SK-N-SH (cell line): Measurements from ENCODE around the gene MYH15. TPM values are rescaled to one million over a fixed set of nuclear protein-coding genes. Genes with fewer than 3 reads are reported as not detected.

Source experiments
- CTCF ChIA-PET: fragments of 300-600, 350-600 bp; formaldehyde crosslinking; extraction: SDS; loops from one replicate; lab custom pipeline; 2021; lab: Yijun Ruan, JAX
- POLR2A ChIA-PET: fragments of 350-600 bp; sonication (Branson Sonifier 250); formaldehyde crosslinking; extraction: SDS; loops from one replicate; lab custom pipeline; 2020; ENCODE audit warnings: antibody characterized with exemption, inconsistent platforms; lab: Yijun Ruan, JAX
- DNase-seq: peaks from one replicate; pipeline ENCODE4 v3.0.0; 2012
- H2AFZ ChIP-seq: fragments of 200-600 bp; sonication (generic); 2 replicates; pipeline ENCODE4 v1.8.1; 2016; ENCODE audit warnings: antibody characterized with exemption, mild to moderate bottlenecking, low read depth
- H3F3A ChIP-seq: fragments of 200-600 bp; sonication (generic); replicated peaks from 2 replicates; pipeline ENCODE3; 2016; ENCODE audit warnings: antibody characterized with exemption, mild to moderate bottlenecking; ENCODE audit not compliant: insufficient read depth
- H3K27ac ChIP-seq, 2 experiments: fragments of 200-500 bp in 1 of 2; fragments of 200-600 bp in 1 of 2; sonication (Bioruptor generic) in 1 of 2; sonication (generic), shearing (Covaris generic) in 1 of 2; 2 replicates each; pipeline versions ENCODE4 v1.5.1 to v1.6.1; 2014 to 2016; ENCODE audit warnings: low read depth in 2 of 2, inconsistent platforms in 1 of 2, low read length in 1 of 2, mild to moderate bottlenecking in 1 of 2, mixed read lengths in 1 of 2
- H3K27me3 ChIP-seq: fragments of 200-600 bp; sonication (generic), shearing (Covaris generic); 2 replicates; pipeline ENCODE4 v1.6.1; 2016; ENCODE audit warnings: mixed run types; ENCODE audit not compliant: insufficient read depth
- H3K36me3 ChIP-seq, 2 experiments: fragments of 200-500 bp in 1 of 2; fragments of 200-600 bp in 1 of 2; sonication (Bioruptor generic) in 1 of 2; sonication (generic) in 1 of 2; replicated peaks in 1 of 2; 2 replicates each; pipeline versions ENCODE3 to v1.5.1; 2014 to 2016; ENCODE audit warnings: low read length in 1 of 2, mild to moderate bottlenecking in 1 of 2; ENCODE audit not compliant: insufficient read depth in 2 of 2, control insufficient read depth in 1 of 2
- H3K4me1 ChIP-seq, 2 experiments: fragments of 200-500 bp in 1 of 2; fragments of 200-600 bp in 1 of 2; sonication (Bioruptor generic) in 1 of 2; sonication (generic), shearing (Covaris generic) in 1 of 2; 2 replicates each; pipeline versions ENCODE4 v1.5.1 to v1.6.1; 2014 to 2016; ENCODE audit warnings: low read depth in 1 of 2, low read length in 1 of 2, mixed run types in 1 of 2; ENCODE audit not compliant: insufficient read depth in 2 of 2, control insufficient read depth in 1 of 2
- H3K4me2 ChIP-seq: fragments of 200-600 bp; sonication (generic), shearing (Covaris generic); 2 replicates; pipeline ENCODE4 v1.6.1; 2017; ENCODE audit warnings: mixed run types
- H3K4me3 ChIP-seq, 2 experiments: fragments of 200-500 bp in 1 of 2; fragments of 200-600 bp in 1 of 2; sonication (Bioruptor generic) in 1 of 2; sonication (generic), shearing (Covaris generic) in 1 of 2; 2 replicates each; pipeline versions ENCODE4 v1.5.1 to v1.8.1; 2014 to 2016; ENCODE audit warnings: low read depth in 2 of 2, inconsistent platforms in 1 of 2, low read length in 1 of 2, mild to moderate bottlenecking in 1 of 2, mixed read lengths in 1 of 2, moderate library complexity in 1 of 2
- H3K79me2 ChIP-seq: fragments of 200-600 bp; sonication (generic); 2 replicates; pipeline ENCODE4 v1.8.1; 2017; ENCODE audit warnings: mild to moderate bottlenecking; ENCODE audit not compliant: insufficient read depth
- H3K9ac ChIP-seq: fragments of 200-600 bp; sonication (generic); 2 replicates; pipeline ENCODE4 v1.6.1; 2017; ENCODE audit warnings: mixed run types
- H3K9me2 ChIP-seq: fragments of 200-600 bp; sonication (generic); 2 replicates; pipeline ENCODE4 v1.6.1; 2017; ENCODE audit warnings: mixed run types
- H3K9me3 ChIP-seq: fragments of 200-600 bp; sonication (generic); 2 replicates; pipeline ENCODE4 v1.6.1; 2017; ENCODE audit warnings: mixed run types, mild to moderate bottlenecking, moderate library complexity
- H4K20me1 ChIP-seq: fragments of 200-600 bp; sonication (generic); 2 replicates; pipeline ENCODE4 v1.6.1; 2017; ENCODE audit warnings: mild to moderate bottlenecking, mixed run types; ENCODE audit not compliant: insufficient read depth
- CHD2 ChIP-seq: fragments of 150-350 bp; IDR thresholded peaks from 2 replicates; pipeline ENCODE4 v1.6.1; 2018; ENCODE audit warnings: low read length; ENCODE audit not compliant: partially characterized antibody
- ELF1 ChIP-seq: IDR thresholded peaks from 2 replicates; pipeline ENCODE4 v1.4.0; 2012
- FOXJ3 ChIP-seq: sonication (generic); formaldehyde crosslinking; IDR thresholded peaks from 2 replicates; pipeline ENCODE4 v1.5.1; 2020; ENCODE audit warnings: mild to moderate bottlenecking, missing genetic modification reagents
- FOXM1 ChIP-seq: IDR thresholded peaks from 2 replicates; pipeline ENCODE4 v1.4.0; 2012; ENCODE audit warnings: low read depth, mild to moderate bottlenecking
- GABPA ChIP-seq: IDR thresholded peaks from 2 replicates; pipeline ENCODE4 v1.4.0; 2012; ENCODE audit warnings: low read depth, mild to moderate bottlenecking
- IRF3 ChIP-seq: fragments of 150-350 bp; IDR thresholded peaks from 2 replicates; pipeline ENCODE4 v1.6.1; 2016; ENCODE audit warnings: mild to moderate bottlenecking, low read depth, low read length
- JUND ChIP-seq: IDR thresholded peaks from 2 replicates; pipeline ENCODE4 v1.4.0; 2012
- MEF2A ChIP-seq: IDR thresholded peaks from 2 replicates; pipeline ENCODE4 v1.4.0; 2012; ENCODE audit warnings: low read depth, borderline replicate concordance
- MXI1 ChIP-seq: IDR thresholded peaks from 2 replicates; pipeline ENCODE4 v1.6.1; 2012; ENCODE audit warnings: mild to moderate bottlenecking, low read depth, low read length, improper control_type of control experiment
- NFIC ChIP-seq: IDR thresholded peaks from 2 replicates; pipeline ENCODE4 v1.4.0; 2012; ENCODE audit warnings: borderline replicate concordance
- NRF1 ChIP-seq: IDR thresholded peaks from 2 replicates; pipeline ENCODE4 v1.6.1; 2012; ENCODE audit warnings: low read depth, mild to moderate bottlenecking, low read length
- POLR2AphosphoS5 ChIP-seq: IDR thresholded peaks from 2 replicates; pipeline ENCODE4 v1.6.1; 2012; ENCODE audit warnings: low read depth, low read length
- SMC3 ChIP-seq: IDR thresholded peaks from 2 replicates; pipeline ENCODE4 v1.6.1; 2012; ENCODE audit warnings: low read depth, low read length, improper control_type of control experiment
- TEAD4 ChIP-seq: IDR thresholded peaks from 2 replicates; pipeline ENCODE4 v1.4.0; 2012; ENCODE audit warnings: mild to moderate bottlenecking, borderline replicate concordance; ENCODE audit not compliant: insufficient read depth
- USF2 ChIP-seq: fragments of 150-350 bp; IDR thresholded peaks from 2 replicates; pipeline ENCODE4 v1.6.1; 2017; ENCODE audit warnings: antibody characterized with exemption, low read length, low read depth, borderline replicate concordance
- WGBS: methylation state at CpG from one replicate; pipeline ENCODE4 v1.1.6; 2017; ENCODE audit warnings: low lambda C conversion rate; 5-methylcytosine and 5-hydroxymethylcytosine counted together
- polyA plus RNA-seq, 3 experiments: library from polyadenylated mRNA; depleted of rRNA; stranded (reverse); fragments of >200 nt; gene quantifications; 2 replicates each; pipeline ENCODE4 v1.2.3, GENCODE V29; 2012
- TF ChIP-seq, protein P1 (sequence below): fragments of 200-600 bp; sonication (generic); IDR thresholded peaks from 2 replicates; pipeline ENCODE4 v1.6.1; 2017; ENCODE audit warnings: antibody characterized with exemption, mild to moderate bottlenecking, moderate library complexity
- TF ChIP-seq, protein P2 (sequence below): IDR thresholded peaks from 2 replicates; pipeline ENCODE4 v1.4.0; 2012; ENCODE audit warnings: low read depth, borderline replicate concordance

The MYH15 gene
- polyA plus RNA-seq, 1 of the 3 experiments (the other 2 are of a cell fraction), result 2.1 TPM

GRCh38 chr3:108403198-108403597, 107.2 kb downstream of the MYH15 start:
- 0 out of 4 replicates have a peak overlapping the region, but pooled peaks of 1 of the 2 experiments have one; percentile 11 for H3K4me3 ChIP-seq
- 33% methylated on average over 1 of the region's 1 CpG for WGBS
- peaks cover 15 to 18% of the 10 kb centered on the region in 2 experiments for H3K4me1 ChIP-seq
- H2AFZ ChIP-seq, result no peak overlapping the region; the same call in 1 of the 2 replicates
- no peak for TF ChIP-seq TEAD4
- TF ChIP-seq, protein P1, sequence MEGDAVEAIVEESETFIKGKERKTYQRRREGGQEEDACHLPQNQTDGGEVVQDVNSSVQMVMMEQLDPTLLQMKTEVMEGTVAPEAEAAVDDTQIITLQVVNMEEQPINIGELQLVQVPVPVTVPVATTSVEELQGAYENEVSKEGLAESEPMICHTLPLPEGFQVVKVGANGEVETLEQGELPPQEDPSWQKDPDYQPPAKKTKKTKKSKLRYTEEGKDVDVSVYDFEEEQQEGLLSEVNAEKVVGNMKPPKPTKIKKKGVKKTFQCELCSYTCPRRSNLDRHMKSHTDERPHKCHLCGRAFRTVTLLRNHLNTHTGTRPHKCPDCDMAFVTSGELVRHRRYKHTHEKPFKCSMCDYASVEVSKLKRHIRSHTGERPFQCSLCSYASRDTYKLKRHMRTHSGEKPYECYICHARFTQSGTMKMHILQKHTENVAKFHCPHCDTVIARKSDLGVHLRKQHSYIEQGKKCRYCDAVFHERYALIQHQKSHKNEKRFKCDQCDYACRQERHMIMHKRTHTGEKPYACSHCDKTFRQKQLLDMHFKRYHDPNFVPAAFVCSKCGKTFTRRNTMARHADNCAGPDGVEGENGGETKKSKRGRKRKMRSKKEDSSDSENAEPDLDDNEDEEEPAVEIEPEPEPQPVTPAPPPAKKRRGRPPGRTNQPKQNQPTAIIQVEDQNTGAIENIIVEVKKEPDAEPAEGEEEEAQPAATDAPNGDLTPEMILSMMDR, result no peak
- TF ChIP-seq ELF1, result no peak
- TF ChIP-seq CHD2, result no peak
- no peak for TF ChIP-seq GABPA
- no peak for TF ChIP-seq FOXJ3 (CRISPR knock-in tag)
- no peak for TF ChIP-seq POLR2AphosphoS5
- TF ChIP-seq MXI1, result no peak
- TF ChIP-seq NRF1, result no peak
- no peak for TF ChIP-seq FOXM1
- TF ChIP-seq MEF2A, result no peak
- no peak for TF ChIP-seq JUND
- TF ChIP-seq NFIC, result no peak
- TF ChIP-seq, protein P2, sequence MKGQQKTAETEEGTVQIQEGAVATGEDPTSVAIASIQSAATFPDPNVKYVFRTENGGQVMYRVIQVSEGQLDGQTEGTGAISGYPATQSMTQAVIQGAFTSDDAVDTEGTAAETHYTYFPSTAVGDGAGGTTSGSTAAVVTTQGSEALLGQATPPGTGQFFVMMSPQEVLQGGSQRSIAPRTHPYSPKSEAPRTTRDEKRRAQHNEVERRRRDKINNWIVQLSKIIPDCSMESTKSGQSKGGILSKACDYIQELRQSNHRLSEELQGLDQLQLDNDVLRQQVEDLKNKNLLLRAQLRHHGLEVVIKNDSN, result no peak
- TF ChIP-seq IRF3, result no peak
- no peak for TF ChIP-seq SMC3
- no peak for TF ChIP-seq USF2
- no peaks in the 10 kb centered on the region for H3K9me3 ChIP-seq
- H3K4me2 ChIP-seq, result peak overlapping the region; percentile 67
- no peaks in the 10 kb centered on the region for H3K9me2 ChIP-seq
- peak overlapping the region; percentile 22; the same call in 1 of the 2 replicates for H3K9ac ChIP-seq
- peaks cover 17% of the 10 kb centered on the region for H3F3A ChIP-seq
- no peak for DNase-seq
- H3K79me2 ChIP-seq, result no peaks in the 10 kb centered on the region
- H3K27ac ChIP-seq, result peak overlapping the region; percentile 64 to 75; a peak in 3 of 4 replicates
- no peaks in the 10 kb centered on the region for H3K36me3 ChIP-seq
- ChIA-PET CTCF (interaction anchor here (0.6 to 3.6 kb wide), 3 partner anchors 69 to 250 kb away, joined by 3 to 12 read pairs (median 11); no protein-coding TSS in a partner anchor), POLR2A (interaction anchor here (0.8 kb wide), 1 partner anchor 26 kb away, joined by 3 read pairs; no protein-coding TSS in a partner anchor)
- no peaks in the 10 kb centered on the region for H4K20me1 ChIP-seq
- no peaks in the 10 kb centered on the region for H3K27me3 ChIP-seq
